H1 (cell line): ENCODE measurements around the gene PAQR7. TPM values are rescaled to one million over a fixed set of nuclear protein-coding genes. Genes with fewer than 3 reads are reported as not detected.

Experiments
- CBX8 ChIP-seq: fragments of 300-800, 300-1000 bp; sonication (generic); IDR thresholded peaks from 2 replicates; pipeline ENCODE4 v1.7.1; 2016; ENCODE audit warnings: low read depth, low read length, borderline replicate concordance
- KDM5A ChIP-seq: fragments of 200-600 bp; IDR thresholded peaks from 2 replicates; pipeline ENCODE4 v1.7.1; 2012; ENCODE audit warnings: mild to moderate bottlenecking, low read length, inconsistent platforms, mixed read lengths
- RNF2 ChIP-seq: fragments of 200-900, 300-1000 bp; sonication (generic); IDR thresholded peaks from 2 replicates; pipeline ENCODE4 v1.7.1; 2016; ENCODE audit warnings: borderline replicate concordance, low read depth, mild to moderate bottlenecking, antibody characterized with exemption, low read length; ENCODE audit not compliant: poor library complexity, severe bottlenecking; ENCODE audit errors: missing control alignments
- RXRA ChIP-seq: IDR thresholded peaks from 2 replicates; pipeline ENCODE4 v1.6.1; 2011; ENCODE audit warnings: low read depth, mild to moderate bottlenecking, low read length, moderate library complexity; ENCODE audit not compliant: insufficient read depth
- SP1 ChIP-seq: IDR thresholded peaks from 2 replicates; pipeline ENCODE4 v1.6.1; 2011; ENCODE audit warnings: low read depth, low read length
- TAF1 ChIP-seq: IDR thresholded peaks from 2 replicates; pipeline ENCODE4 v1.6.1; 2011; ENCODE audit warnings: mild to moderate bottlenecking, low read depth, low read length
- TBP ChIP-seq: IDR thresholded peaks from 2 replicates; pipeline ENCODE4 v1.6.1; 2011; ENCODE audit warnings: low read depth, low read length, improper control_type of control experiment
- ZNF274 ChIP-seq: IDR thresholded peaks from 2 replicates; pipeline ENCODE4 v1.7.0; 2012; ENCODE audit warnings: low read length, borderline replicate concordance; ENCODE audit errors: extremely low read depth
- polyA plus RNA-seq, 7 experiments: library from polyadenylated mRNA; depleted of rRNA in 3 of 7; stranded (reverse) in 5 of 7; unstranded in 2 of 7; fragments of >200 nt in 5 of 7; fragments of 200-250 nt in 2 of 7; gene quantifications; 1 replicate in 5 of 7; 2 replicates in 1 of 7; 4 replicates in 1 of 7; pipeline versions ENCODE4 v1.2.1 to v1.2.3, GENCODE V29; 2011 to 2013; ENCODE audit warnings: missing spikeins in 2 of 7, mixed read lengths in 2 of 7
- total RNA-seq: library from RNA; stranded (reverse); fragmentation: NEBNext Ultra II Directional; extraction: Animal tissue kit (Norgen Biotek cat#: 25700); gene quantifications from 2 replicates; pipeline ENCODE4 v1.2.1, GENCODE V29; 2021
- TF ChIP-seq, protein P1 (sequence below): IDR thresholded peaks from 2 replicates; pipeline ENCODE4 v1.6.1; 2011; ENCODE audit warnings: low read length, improper control_type of control experiment

The PAQR7 gene
- total and polyA plus RNA-seq, 2 of the 8 experiments (the other 6 are each of a cell fraction or from before 2014, with no cell fraction given), result 7.3 to 7.4 TPM

DNA sequence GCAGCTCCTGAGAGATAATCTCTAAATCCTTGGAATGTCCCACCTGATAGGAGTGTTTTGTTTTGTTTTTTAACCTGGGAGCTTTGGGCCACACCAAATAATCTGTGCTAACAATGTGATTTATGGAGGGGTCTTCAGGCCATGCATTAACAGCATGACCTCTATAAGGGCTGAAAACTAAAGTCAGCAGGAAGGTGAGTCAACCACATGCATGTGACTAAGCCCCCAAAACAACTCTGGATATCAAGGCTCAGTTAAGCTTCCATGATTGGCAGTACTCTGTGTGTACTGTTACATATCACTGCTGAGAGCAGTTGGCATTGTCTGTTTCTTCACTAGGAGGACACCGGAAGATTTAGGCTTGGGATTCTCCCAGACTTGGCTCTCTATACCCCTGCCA lies 27.0 kb downstream of the PAQR7 start (continued):
- TF ChIP-seq, protein P1, sequence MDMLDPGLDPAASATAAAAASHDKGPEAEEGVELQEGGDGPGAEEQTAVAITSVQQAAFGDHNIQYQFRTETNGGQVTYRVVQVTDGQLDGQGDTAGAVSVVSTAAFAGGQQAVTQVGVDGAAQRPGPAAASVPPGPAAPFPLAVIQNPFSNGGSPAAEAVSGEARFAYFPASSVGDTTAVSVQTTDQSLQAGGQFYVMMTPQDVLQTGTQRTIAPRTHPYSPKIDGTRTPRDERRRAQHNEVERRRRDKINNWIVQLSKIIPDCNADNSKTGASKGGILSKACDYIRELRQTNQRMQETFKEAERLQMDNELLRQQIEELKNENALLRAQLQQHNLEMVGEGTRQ, result no peak
- TF ChIP-seq TAF1, result no peak
- no peak for TF ChIP-seq CBX8
- no peak for TF ChIP-seq ZNF274
- TF ChIP-seq SP1, result no peak
- TF ChIP-seq KDM5A, result no peak
- TF ChIP-seq TBP, result no peak
- TF ChIP-seq RNF2, result no peak
- no peak for TF ChIP-seq RXRA
